ENCODE results near the gene SAMD15. TPM values are rescaled to one million over a fixed set of nuclear protein-coding genes. Genes with fewer than 3 reads are reported as not detected.

SAMD15 gene
- total and polyA plus RNA-seq, 2 experiments from 2014 or later: 0.61 to 0.76 TPM

DNA sequence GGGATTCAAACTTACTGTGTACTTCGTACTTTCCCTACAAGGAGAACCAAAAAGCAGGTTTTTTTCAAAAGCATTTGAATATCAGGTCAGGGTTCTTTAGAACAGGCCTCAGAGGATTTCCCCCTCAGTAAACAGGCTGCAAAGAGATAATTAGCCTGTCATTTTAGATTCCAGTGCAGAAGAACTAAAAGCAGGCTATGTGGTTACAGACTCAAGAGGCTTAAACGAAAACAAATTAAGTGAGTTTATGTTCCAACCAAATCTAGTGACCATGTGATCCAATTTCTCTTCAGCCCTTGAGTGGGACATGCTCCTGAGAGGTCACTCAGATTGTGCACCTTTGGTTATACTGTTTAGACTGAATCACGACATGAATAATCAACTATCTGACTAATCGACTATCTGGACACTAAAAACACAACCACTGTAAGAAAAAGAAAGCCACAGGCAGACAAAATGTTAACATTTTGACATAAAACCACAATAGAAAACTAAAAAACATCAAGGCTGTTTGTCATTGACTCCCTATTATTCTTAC lies 4.8 kb upstream of the SAMD15 start:
- no peak for TF ChIP-seq CREB1 (CRISPR knock-in tag; IDR thresholded peaks at IDR 0.05; ENCODE audit: low read depth)
- no peak for TF ChIP-seq JUNB (IDR thresholded peaks at IDR 0.05; ENCODE audit: unreplicated experiment)
- TF ChIP-seq ZNF114 (CRISPR knock-in tag; IDR thresholded peaks at IDR 0.05): no peak
- no peak for TF ChIP-seq POLR2AphosphoS5 (IDR thresholded peaks at IDR 0.05; ENCODE audit: low read depth)
- no peak for TF ChIP-seq STAT1 (IDR thresholded peaks at IDR 0.05; ENCODE audit: unreplicated experiment)
- TF ChIP-seq, protein P1, sequence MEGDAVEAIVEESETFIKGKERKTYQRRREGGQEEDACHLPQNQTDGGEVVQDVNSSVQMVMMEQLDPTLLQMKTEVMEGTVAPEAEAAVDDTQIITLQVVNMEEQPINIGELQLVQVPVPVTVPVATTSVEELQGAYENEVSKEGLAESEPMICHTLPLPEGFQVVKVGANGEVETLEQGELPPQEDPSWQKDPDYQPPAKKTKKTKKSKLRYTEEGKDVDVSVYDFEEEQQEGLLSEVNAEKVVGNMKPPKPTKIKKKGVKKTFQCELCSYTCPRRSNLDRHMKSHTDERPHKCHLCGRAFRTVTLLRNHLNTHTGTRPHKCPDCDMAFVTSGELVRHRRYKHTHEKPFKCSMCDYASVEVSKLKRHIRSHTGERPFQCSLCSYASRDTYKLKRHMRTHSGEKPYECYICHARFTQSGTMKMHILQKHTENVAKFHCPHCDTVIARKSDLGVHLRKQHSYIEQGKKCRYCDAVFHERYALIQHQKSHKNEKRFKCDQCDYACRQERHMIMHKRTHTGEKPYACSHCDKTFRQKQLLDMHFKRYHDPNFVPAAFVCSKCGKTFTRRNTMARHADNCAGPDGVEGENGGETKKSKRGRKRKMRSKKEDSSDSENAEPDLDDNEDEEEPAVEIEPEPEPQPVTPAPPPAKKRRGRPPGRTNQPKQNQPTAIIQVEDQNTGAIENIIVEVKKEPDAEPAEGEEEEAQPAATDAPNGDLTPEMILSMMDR (conservative IDR thresholded peaks at IDR 0.05; ENCODE audit: low read depth in 2 of 2): no peak
- no peak for TF ChIP-seq ZNF331 (CRISPR knock-in tag; IDR thresholded peaks at IDR 0.05; ENCODE audit: low read depth)
- no peak for TF ChIP-seq EZH2 (IDR thresholded peaks at IDR 0.05; ENCODE audit: low read depth, unreplicated experiment)
- TF ChIP-seq, protein P2, sequence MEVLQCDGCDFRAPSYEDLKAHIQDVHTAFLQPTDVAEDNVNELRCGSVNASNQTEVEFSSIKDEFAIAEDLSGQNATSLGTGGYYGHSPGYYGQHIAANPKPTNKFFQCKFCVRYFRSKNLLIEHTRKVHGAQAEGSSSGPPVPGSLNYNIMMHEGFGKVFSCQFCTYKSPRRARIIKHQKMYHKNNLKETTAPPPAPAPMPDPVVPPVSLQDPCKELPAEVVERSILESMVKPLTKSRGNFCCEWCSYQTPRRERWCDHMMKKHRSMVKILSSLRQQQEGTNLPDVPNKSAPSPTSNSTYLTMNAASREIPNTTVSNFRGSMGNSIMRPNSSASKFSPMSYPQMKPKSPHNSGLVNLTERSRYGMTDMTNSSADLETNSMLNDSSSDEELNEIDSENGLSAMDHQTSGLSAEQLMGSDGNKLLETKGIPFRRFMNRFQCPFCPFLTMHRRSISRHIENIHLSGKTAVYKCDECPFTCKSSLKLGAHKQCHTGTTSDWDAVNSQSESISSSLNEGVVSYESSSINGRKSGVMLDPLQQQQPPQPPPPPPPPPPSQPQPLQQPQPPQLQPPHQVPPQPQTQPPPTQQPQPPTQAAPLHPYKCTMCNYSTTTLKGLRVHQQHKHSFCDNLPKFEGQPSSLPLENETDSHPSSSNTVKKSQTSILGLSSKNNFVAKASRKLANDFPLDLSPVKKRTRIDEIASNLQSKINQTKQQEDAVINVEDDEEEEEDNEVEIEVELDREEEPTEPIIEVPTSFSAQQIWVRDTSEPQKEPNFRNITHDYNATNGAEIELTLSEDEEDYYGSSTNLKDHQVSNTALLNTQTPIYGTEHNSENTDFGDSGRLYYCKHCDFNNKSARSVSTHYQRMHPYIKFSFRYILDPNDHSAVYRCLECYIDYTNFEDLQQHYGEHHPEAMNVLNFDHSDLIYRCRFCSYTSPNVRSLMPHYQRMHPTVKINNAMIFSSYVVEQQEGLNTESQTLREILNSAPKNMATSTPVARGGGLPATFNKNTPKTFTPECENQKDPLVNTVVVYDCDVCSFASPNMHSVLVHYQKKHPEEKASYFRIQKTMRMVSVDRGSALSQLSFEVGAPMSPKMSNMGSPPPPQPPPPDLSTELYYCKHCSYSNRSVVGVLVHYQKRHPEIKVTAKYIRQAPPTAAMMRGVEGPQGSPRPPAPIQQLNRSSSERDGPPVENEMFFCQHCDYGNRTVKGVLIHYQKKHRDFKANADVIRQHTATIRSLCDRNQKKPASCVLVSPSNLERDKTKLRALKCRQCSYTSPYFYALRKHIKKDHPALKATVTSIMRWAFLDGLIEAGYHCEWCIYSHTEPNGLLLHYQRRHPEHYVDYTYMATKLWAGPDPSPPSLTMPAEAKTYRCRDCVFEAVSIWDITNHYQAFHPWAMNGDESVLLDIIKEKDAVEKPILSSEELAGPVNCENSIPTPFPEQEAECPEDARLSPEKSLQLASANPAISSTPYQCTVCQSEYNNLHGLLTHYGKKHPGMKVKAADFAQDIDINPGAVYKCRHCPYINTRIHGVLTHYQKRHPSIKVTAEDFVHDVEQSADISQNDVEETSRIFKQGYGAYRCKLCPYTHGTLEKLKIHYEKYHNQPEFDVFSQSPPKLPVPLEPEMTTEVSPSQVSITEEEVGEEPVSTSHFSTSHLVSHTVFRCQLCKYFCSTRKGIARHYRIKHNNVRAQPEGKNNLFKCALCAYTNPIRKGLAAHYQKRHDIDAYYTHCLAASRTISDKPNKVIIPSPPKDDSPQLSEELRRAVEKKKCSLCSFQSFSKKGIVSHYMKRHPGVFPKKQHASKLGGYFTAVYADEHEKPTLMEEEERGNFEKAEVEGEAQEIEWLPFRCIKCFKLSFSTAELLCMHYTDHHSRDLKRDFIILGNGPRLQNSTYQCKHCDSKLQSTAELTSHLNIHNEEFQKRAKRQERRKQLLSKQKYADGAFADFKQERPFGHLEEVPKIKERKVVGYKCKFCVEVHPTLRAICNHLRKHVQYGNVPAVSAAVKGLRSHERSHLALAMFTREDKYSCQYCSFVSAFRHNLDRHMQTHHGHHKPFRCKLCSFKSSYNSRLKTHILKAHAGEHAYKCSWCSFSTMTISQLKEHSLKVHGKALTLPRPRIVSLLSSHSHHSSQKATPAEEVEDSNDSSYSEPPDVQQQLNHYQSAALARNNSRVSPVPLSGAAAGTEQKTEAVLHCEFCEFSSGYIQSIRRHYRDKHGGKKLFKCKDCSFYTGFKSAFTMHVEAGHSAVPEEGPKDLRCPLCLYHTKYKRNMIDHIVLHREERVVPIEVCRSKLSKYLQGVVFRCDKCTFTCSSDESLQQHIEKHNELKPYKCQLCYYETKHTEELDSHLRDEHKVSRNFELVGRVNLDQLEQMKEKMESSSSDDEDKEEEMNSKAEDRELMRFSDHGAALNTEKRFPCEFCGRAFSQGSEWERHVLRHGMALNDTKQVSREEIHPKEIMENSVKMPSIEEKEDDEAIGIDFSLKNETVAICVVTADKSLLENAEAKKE (CRISPR knock-in tag; IDR thresholded peaks at IDR 0.05): no peak
- TF ChIP-seq, protein P3, sequence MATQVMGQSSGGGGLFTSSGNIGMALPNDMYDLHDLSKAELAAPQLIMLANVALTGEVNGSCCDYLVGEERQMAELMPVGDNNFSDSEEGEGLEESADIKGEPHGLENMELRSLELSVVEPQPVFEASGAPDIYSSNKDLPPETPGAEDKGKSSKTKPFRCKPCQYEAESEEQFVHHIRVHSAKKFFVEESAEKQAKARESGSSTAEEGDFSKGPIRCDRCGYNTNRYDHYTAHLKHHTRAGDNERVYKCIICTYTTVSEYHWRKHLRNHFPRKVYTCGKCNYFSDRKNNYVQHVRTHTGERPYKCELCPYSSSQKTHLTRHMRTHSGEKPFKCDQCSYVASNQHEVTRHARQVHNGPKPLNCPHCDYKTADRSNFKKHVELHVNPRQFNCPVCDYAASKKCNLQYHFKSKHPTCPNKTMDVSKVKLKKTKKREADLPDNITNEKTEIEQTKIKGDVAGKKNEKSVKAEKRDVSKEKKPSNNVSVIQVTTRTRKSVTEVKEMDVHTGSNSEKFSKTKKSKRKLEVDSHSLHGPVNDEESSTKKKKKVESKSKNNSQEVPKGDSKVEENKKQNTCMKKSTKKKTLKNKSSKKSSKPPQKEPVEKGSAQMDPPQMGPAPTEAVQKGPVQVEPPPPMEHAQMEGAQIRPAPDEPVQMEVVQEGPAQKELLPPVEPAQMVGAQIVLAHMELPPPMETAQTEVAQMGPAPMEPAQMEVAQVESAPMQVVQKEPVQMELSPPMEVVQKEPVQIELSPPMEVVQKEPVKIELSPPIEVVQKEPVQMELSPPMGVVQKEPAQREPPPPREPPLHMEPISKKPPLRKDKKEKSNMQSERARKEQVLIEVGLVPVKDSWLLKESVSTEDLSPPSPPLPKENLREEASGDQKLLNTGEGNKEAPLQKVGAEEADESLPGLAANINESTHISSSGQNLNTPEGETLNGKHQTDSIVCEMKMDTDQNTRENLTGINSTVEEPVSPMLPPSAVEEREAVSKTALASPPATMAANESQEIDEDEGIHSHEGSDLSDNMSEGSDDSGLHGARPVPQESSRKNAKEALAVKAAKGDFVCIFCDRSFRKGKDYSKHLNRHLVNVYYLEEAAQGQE (IDR thresholded peaks at IDR 0.05; ENCODE audit: unreplicated experiment): no peak
- TF ChIP-seq EZH2phosphoT487 (IDR thresholded peaks at IDR 0.05; ENCODE audit: unreplicated experiment): no peak
- TF ChIP-seq NANOG (IDR thresholded peaks at IDR 0.05; ENCODE audit: borderline replicate concordance): no peak
- TF ChIP-seq, protein P4, sequence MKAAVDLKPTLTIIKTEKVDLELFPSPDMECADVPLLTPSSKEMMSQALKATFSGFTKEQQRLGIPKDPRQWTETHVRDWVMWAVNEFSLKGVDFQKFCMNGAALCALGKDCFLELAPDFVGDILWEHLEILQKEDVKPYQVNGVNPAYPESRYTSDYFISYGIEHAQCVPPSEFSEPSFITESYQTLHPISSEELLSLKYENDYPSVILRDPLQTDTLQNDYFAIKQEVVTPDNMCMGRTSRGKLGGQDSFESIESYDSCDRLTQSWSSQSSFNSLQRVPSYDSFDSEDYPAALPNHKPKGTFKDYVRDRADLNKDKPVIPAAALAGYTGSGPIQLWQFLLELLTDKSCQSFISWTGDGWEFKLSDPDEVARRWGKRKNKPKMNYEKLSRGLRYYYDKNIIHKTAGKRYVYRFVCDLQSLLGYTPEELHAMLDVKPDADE (IDR thresholded peaks at IDR 0.05): no peak
- Histone ChIP-seq H3K27me3 (ENCODE audit: insufficient read depth) (no peaks in the 10 kb centered on the region), H3K79me2 (replicated peaks; ENCODE audit: insufficient read depth) (0 out of 2 replicates have a peak, but pooled peaks cover 3% of the 10 kb centered on the region), H3K4me2 (no peak overlapping the region), H3K4me1 (ENCODE audit: insufficient read depth) (no peaks in the 10 kb centered on the region; the same call in 1 of the 2 replicates), H3K27ac (ENCODE audit: low read depth) (no peak overlapping the region), H3K9me2 (ENCODE audit: insufficient read depth) (no peaks in the 10 kb centered on the region), H2AFZ (no peak overlapping the region), H3F3A (replicated peaks; ENCODE audit: low read depth) (no peaks in the 10 kb centered on the region), H4K20me1 (replicated peaks; ENCODE audit: insufficient read depth) (no peaks in the 10 kb centered on the region), H3K36me3 (ENCODE audit: insufficient read depth) (no peaks in the 10 kb centered on the region), H3K4me3 (no peak overlapping the region)
- Mint-ChIP-seq H3K4me1 (peaks cover 21% of the 10 kb centered on the region), H3K4me3 (no peak overlapping the region), H3K36me3 (ENCODE audit: low read depth) (no peaks in the 10 kb centered on the region), H3K27me3 (ENCODE audit: insufficient read depth, low read depth, poor library complexity) (peaks cover 5% of the 10 kb centered on the region), H3K27ac (no peak overlapping the region), H3K9me3 (no peaks in the 10 kb centered on the region)
- no peak for DNase-seq (ENCODE audit: low spot score)
- no peak for ATAC-seq
